ENCODE results near the gene PRKCH.
"Not testable (repeated sequence)": the region's sequence is repeated elsewhere in the genome, so short reads cannot be mapped to it uniquely, and the experiment has no call there.

PRKCH gene

DNA sequence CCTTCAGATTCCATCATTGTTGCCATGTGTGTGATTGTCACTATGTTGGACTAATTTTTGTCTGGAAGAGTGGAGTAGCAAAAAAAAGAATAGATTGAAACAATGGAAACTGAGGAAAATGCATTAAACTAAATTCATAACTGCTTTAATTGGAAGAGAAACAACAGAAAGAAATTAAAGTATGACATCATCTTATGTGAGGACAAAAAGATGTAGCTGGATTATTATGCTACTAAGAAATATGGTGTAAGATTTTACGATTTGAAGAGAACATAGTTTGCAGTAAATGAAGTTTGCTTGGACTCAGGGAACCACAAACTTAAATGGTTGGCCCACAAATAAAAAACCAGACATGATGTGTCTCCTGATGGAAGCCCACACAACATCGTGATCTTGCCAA, 76.8 kb downstream of the PRKCH start:
- H3K36me3 ChIP-seq (ENCODE audit: control insufficient read depth, low read depth, low read length), result no peaks in the 10 kb centered on the region
- H3K27me3 ChIP-seq (ENCODE audit: control insufficient read depth, insufficient read depth, low read length), result no peaks in the 10 kb centered on the region
- H3K27ac ChIP-seq (ENCODE audit: low read length), result no peak overlapping the region
- H3K4me1 ChIP-seq (ENCODE audit: control insufficient read depth, low read depth, low read length), result no peaks in the 10 kb centered on the region
- no peak overlapping the region for H3K9ac ChIP-seq (ENCODE audit: low read length)
- no peak overlapping the region for H3K4me3 ChIP-seq (ENCODE audit: low read length)
- H3K9me3 ChIP-seq (ENCODE audit: control insufficient read depth, low read depth, low read length), result no peaks in the 10 kb centered on the region

DNA sequence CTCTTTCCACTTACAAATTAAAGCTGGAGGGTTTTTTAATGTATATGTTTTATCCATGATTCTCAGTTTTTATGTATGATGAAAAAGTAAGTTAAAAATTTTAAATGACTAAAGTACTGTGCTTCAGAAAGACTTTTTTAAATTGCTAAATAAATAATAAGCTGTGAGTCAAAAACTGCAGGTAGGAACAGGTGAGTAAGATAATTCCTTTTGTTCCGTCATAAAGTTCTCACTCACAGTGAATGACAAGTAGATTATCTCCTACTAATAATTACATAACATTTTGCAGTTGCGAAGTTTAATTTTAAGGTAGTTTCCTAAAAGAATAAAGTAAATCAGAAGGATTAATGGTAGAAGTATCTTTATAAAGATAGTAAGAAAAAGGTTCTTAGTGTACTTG, 78.0 kb downstream of the PRKCH start:
- H3K4me3 ChIP-seq (ENCODE audit: low read length), result no peak overlapping the region
- no peaks in the 10 kb centered on the region for H3K27me3 ChIP-seq (ENCODE audit: control insufficient read depth, insufficient read depth, low read length)
- H3K27ac ChIP-seq (ENCODE audit: low read length), result no peak overlapping the region
- H3K4me1 ChIP-seq (ENCODE audit: control insufficient read depth, low read depth, low read length), result no peaks in the 10 kb centered on the region
- H3K36me3 ChIP-seq (ENCODE audit: control insufficient read depth, low read depth, low read length), result no peaks in the 10 kb centered on the region
- H3K9ac ChIP-seq (ENCODE audit: low read length), result no peak overlapping the region
- H3K9me3 ChIP-seq (ENCODE audit: control insufficient read depth, low read depth, low read length), result no peaks in the 10 kb centered on the region

DNA sequence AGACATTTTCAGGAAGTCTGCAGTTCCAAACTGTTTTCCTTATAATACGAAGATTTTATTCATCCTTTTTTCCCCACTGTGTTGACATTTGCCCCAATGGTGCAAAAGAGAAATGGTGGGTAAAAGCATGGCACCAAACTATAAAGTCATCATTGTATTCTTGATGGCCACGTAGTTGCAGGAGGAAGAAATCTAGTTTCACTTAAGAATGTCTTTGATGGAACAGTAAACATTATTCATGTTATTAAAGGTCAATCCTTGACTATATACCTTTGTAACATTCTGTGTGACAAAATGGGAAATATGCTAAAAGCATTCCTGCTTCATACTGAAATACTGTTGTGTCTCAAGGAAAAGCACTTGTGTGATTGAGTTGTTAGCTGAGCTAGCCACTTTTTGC, 80.1 kb downstream of the PRKCH start:
- H3K9ac ChIP-seq (ENCODE audit: low read length), result no peak overlapping the region
- H3K27ac ChIP-seq (ENCODE audit: low read length), result no peak overlapping the region
- no peaks in the 10 kb centered on the region for H3K27me3 ChIP-seq (ENCODE audit: control insufficient read depth, insufficient read depth, low read length)
- no peaks in the 10 kb centered on the region for H3K9me3 ChIP-seq (ENCODE audit: control insufficient read depth, low read depth, low read length)
- no peaks in the 10 kb centered on the region for H3K36me3 ChIP-seq (ENCODE audit: control insufficient read depth, low read depth, low read length)
- H3K4me1 ChIP-seq (ENCODE audit: control insufficient read depth, low read depth, low read length), result peaks cover 5% of the 10 kb centered on the region
- H3K4me3 ChIP-seq (ENCODE audit: low read length), result no peak overlapping the region

DNA sequence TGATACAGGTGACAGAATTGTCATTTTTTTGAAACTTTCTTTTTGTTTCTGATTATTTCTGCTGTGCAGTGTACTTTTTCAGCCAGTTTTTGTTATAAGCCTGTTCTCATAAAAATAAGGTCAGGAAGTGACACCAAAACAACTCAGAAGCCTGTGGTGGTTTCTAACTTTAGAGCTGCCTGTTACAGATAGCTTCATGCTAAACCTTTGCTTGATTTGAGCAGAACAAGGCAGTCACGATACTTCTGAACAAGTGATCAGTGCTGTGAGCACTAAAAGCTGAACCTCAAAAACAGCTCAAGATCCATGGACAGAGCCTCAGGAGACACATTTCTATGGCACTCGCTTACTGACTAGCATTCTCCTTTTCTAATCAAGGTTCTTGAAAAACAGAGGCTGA, 82.0 kb downstream of the PRKCH start:
- no peaks in the 10 kb centered on the region for H3K27me3 ChIP-seq (ENCODE audit: control insufficient read depth, insufficient read depth, low read length)
- H3K4me3 ChIP-seq (ENCODE audit: low read length), result no peak overlapping the region
- H3K9ac ChIP-seq (ENCODE audit: low read length), result no peak overlapping the region
- no peaks in the 10 kb centered on the region for H3K36me3 ChIP-seq (ENCODE audit: control insufficient read depth, low read depth, low read length)
- no peaks in the 10 kb centered on the region for H3K9me3 ChIP-seq (ENCODE audit: control insufficient read depth, low read depth, low read length)
- H3K4me1 ChIP-seq (ENCODE audit: control insufficient read depth, low read depth, low read length), result peaks cover 5% of the 10 kb centered on the region
- H3K27ac ChIP-seq (ENCODE audit: low read length), result no peak overlapping the region

DNA sequence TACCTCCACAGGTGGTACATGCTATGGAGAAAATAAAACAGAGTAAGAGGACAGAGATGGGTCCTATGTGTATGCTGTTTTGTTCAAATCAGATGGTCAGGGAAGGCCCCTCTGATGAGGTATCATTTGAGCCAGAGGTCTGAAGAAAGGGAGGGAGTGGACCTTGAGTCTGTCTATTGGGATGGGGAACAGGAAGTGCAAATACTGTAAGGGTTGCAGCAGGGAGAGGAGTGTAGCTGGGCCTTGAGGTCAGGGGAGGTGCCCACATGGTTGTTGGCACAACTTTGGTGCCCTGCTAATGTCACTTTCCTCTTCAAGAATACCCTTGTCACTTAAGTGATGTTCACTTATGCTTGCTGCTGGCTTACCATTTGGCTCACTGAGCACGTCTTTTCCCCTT, 83.3 kb downstream of the PRKCH start:
- H3K9ac ChIP-seq (ENCODE audit: low read length), result no peak overlapping the region
- no peaks in the 10 kb centered on the region for H3K36me3 ChIP-seq (ENCODE audit: control insufficient read depth, low read depth, low read length)
- no peak overlapping the region for H3K27ac ChIP-seq (ENCODE audit: low read length)
- no peaks in the 10 kb centered on the region for H3K27me3 ChIP-seq (ENCODE audit: control insufficient read depth, insufficient read depth, low read length)
- H3K4me3 ChIP-seq (ENCODE audit: low read length), result no peak overlapping the region
- no peaks in the 10 kb centered on the region for H3K9me3 ChIP-seq (ENCODE audit: control insufficient read depth, low read depth, low read length)
- peaks cover 5% of the 10 kb centered on the region for H3K4me1 ChIP-seq (ENCODE audit: control insufficient read depth, low read depth, low read length)

DNA sequence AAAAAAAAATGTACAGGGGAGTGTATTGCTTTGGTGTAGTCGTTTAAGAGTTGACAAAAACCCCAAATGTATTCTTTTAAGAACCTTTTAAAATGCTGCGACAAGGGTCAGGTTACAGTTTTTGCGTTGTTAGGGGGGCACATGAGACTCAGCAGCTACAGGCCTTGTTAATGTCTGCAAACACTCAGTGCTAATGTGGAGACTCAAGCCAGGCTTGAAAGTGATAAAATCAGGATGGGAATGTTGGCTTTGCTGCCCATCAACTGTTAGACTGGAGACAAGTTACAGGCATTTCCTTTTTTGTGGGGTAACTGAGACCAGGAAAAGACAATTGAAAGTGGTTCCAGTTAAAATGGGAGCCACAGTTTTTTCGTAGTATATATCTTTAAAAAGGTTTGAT, 84.8 kb downstream of the PRKCH start:
- H3K27ac ChIP-seq (ENCODE audit: low read length), result no peak overlapping the region
- H3K36me3 ChIP-seq (ENCODE audit: control insufficient read depth, low read depth, low read length), result no peaks in the 10 kb centered on the region
- H3K9ac ChIP-seq (ENCODE audit: low read length), result no peak overlapping the region
- no peaks in the 10 kb centered on the region for H3K27me3 ChIP-seq (ENCODE audit: control insufficient read depth, insufficient read depth, low read length)
- H3K4me1 ChIP-seq (ENCODE audit: control insufficient read depth, low read depth, low read length), result peaks cover 5% of the 10 kb centered on the region
- H3K9me3 ChIP-seq (ENCODE audit: control insufficient read depth, low read depth, low read length), result no peaks in the 10 kb centered on the region
- H3K4me3 ChIP-seq (ENCODE audit: low read length), result no peak overlapping the region

DNA sequence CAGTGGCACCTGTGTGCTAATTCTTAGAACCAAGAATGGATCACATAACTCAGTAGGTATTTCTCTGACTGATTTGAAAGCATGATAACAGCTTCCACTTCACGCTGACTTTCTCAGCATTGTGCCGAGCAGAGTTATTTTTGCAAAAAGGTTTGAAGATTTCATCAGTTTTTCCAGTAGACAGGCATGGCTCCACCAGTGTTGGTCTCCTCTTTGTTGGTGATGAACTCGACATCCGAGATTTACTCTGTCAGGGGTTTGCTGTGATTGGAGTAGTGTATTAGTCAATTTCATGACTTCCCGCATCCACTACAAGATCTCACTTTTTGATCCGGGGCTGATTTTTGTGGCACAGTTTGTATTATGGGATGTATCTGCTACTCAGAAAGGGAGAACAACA, 85.3 kb downstream of the PRKCH start:
- Histone ChIP-seq H3K9ac (ENCODE audit: low read length) (no peak overlapping the region), H3K9me3 (ENCODE audit: control insufficient read depth, low read depth, low read length) (no peaks in the 10 kb centered on the region), H3K27me3 (ENCODE audit: control insufficient read depth, insufficient read depth, low read length) (no peaks in the 10 kb centered on the region), H3K4me3 (ENCODE audit: low read length) (no peak overlapping the region), H3K36me3 (ENCODE audit: control insufficient read depth, low read depth, low read length) (no peaks in the 10 kb centered on the region), H3K4me1 (ENCODE audit: control insufficient read depth, low read depth, low read length) (peaks cover 5% of the 10 kb centered on the region), H3K27ac (ENCODE audit: low read length) (no peak overlapping the region)

DNA sequence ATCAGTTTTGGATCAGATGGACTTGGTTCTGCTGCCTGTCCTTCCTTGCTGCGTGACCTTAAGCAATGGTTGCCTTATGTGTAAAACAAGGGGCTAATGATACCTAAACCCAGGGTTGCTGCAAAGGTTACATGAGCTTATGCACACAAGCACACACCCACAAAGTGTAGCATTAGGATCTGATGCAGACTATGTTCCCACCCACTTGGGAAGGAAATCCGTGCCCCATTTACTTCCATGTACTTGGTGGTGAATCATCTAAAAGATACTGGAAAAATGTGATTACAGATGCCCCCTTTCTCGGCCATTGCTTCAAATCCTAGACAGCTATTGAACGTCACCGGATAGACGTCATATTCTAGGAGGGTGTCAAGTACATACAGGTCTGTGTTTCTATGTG, 87.1 kb downstream of the PRKCH start:
- Histone ChIP-seq H3K27me3 (ENCODE audit: control insufficient read depth, insufficient read depth, low read length) (no peaks in the 10 kb centered on the region), H3K9me3 (ENCODE audit: control insufficient read depth, low read depth, low read length) (no peaks in the 10 kb centered on the region), H3K27ac (ENCODE audit: low read length) (no peak overlapping the region), H3K36me3 (ENCODE audit: control insufficient read depth, low read depth, low read length) (no peaks in the 10 kb centered on the region), H3K4me1 (ENCODE audit: control insufficient read depth, low read depth, low read length) (peaks cover 5% of the 10 kb centered on the region), H3K4me3 (ENCODE audit: low read length) (no peak overlapping the region), H3K9ac (ENCODE audit: low read length) (no peak overlapping the region)

- H3K27me3 ChIP-seq (ENCODE audit: control insufficient read depth, insufficient read depth, low read length), result no peaks in the 10 kb centered on the region
- H3K27ac ChIP-seq (ENCODE audit: low read length), result no peak overlapping the region
- no peak overlapping the region for H3K4me3 ChIP-seq (ENCODE audit: low read length)
- H3K9me3 ChIP-seq (ENCODE audit: control insufficient read depth, low read depth, low read length), result no peaks in the 10 kb centered on the region
- no peaks in the 10 kb centered on the region for H3K36me3 ChIP-seq (ENCODE audit: control insufficient read depth, low read depth, low read length)
- no peak overlapping the region for H3K9ac ChIP-seq (ENCODE audit: low read length)
- H3K4me1 ChIP-seq (ENCODE audit: control insufficient read depth, low read depth, low read length), result peaks cover 5% of the 10 kb centered on the region
Measured at GRCh38 chr14:61409782-61410181, 88.4 kb downstream of the PRKCH start.

GRCh38 chr14:61415934-61416333, 94.6 kb downstream of the PRKCH start:
- H3K9ac ChIP-seq (ENCODE audit: low read length); H3K27me3 ChIP-seq (ENCODE audit: control insufficient read depth, insufficient read depth, low read length); H3K36me3 ChIP-seq (ENCODE audit: control insufficient read depth, low read depth, low read length); H3K27ac ChIP-seq (ENCODE audit: low read length); H3K9me3 ChIP-seq (ENCODE audit: control insufficient read depth, low read depth, low read length); H3K4me3 ChIP-seq (ENCODE audit: low read length); H3K4me1 ChIP-seq (ENCODE audit: control insufficient read depth, low read depth, low read length): not testable (repeated sequence)

DNA sequence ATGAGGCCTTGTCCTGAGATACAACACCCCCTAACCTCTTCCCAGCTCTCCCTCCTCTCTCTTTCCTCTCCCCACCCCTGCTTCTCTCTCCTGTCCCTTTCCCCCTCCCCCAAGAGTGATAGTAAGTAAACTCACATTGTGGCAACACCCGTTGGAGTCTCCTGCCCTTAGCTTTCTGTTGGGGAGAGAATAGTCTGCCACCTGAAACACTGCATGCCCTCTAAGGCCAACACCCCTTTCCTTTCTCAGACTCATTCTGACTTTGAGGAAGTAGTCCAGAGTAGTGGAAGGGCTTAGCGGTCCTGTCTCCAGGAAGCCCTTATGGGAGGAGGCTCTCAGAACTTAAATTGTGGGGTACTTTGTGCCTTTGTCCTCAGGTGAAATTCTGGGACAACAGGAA, 95.2 kb downstream of the PRKCH start:
- no peak overlapping the region for H3K4me3 ChIP-seq (ENCODE audit: low read length)
- no peaks in the 10 kb centered on the region for H3K4me1 ChIP-seq (ENCODE audit: control insufficient read depth, low read depth, low read length)
- no peaks in the 10 kb centered on the region for H3K9me3 ChIP-seq (ENCODE audit: control insufficient read depth, low read depth, low read length)
- H3K9ac ChIP-seq (ENCODE audit: low read length), result no peak overlapping the region
- H3K27me3 ChIP-seq (ENCODE audit: control insufficient read depth, insufficient read depth, low read length), result no peaks in the 10 kb centered on the region
- no peaks in the 10 kb centered on the region for H3K36me3 ChIP-seq (ENCODE audit: control insufficient read depth, low read depth, low read length)
- no peak overlapping the region for H3K27ac ChIP-seq (ENCODE audit: low read length)

DNA sequence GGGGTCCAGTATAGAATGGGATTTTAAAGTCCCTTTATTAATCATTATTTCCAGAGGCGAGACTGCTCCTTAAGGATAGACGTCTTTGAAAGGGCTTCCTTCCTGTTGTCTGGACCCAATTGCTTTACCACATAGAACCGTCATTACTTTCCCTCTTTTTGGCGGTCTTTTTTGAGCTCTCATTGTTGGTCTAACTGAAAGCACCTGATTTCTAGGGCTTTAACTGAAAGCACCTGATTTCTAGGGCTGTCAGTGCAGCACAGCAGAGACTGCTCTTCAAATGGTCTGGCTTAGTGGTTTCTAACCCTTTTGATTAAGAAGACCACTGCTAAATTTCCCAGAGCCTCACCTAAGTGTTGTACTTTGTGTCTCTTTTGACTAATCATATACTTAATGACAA, 95.8 kb downstream of the PRKCH start:
- Histone ChIP-seq H3K4me1 (ENCODE audit: control insufficient read depth, low read depth, low read length) (no peaks in the 10 kb centered on the region), H3K9me3 (ENCODE audit: control insufficient read depth, low read depth, low read length) (no peaks in the 10 kb centered on the region), H3K4me3 (ENCODE audit: low read length) (no peak overlapping the region), H3K9ac (ENCODE audit: low read length) (no peak overlapping the region), H3K27ac (ENCODE audit: low read length) (no peak overlapping the region), H3K27me3 (ENCODE audit: control insufficient read depth, insufficient read depth, low read length) (no peaks in the 10 kb centered on the region), H3K36me3 (ENCODE audit: control insufficient read depth, low read depth, low read length) (no peaks in the 10 kb centered on the region)

All from iPS-18a (cell line).